Measurements from ENCODE around the gene NRG2.

NRG2 gene

GRCh38 chr5:139852696-139853095 is 190.4 kb downstream of the NRG2 start:
- ATAC-seq: no peak

GRCh38 chr5:139851558-139851957 is 191.5 kb downstream of the NRG2 start:
- no peak for ATAC-seq

- no peak for ATAC-seq
Measured at GRCh38 chr5:139850423-139851016, 192.6 kb downstream of the NRG2 start.

- ATAC-seq: no peak
Measured at GRCh38 chr5:139849942-139850341, 193.2 kb downstream of the NRG2 start.

GRCh38 chr5:139849501-139849900 is 193.6 kb downstream of the NRG2 start:
- no peak for ATAC-seq

GRCh38 chr5:139848508-139849100 is 194.5 kb downstream of the NRG2 start:
- peak; percentile 2 to 7 for ATAC-seq

- peak; percentile 85 to 88 for ATAC-seq
Measured at GRCh38 chr5:139847790-139848507, 195.2 kb downstream of the NRG2 start.

- no peak for ATAC-seq
Measured at GRCh38 chr5:139847091-139847490, 196.0 kb downstream of the NRG2 start.

- no peak for ATAC-seq
Measured at GRCh38 chr5:139845846-139846681, 197.0 kb downstream of the NRG2 start.

- ATAC-seq: peak in 1 of 2 donors; percentile 24
Measured at GRCh38 chr5:139844472-139845145, 198.5 kb downstream of the NRG2 start.

- ATAC-seq: no peak
Measured at GRCh38 chr5:139843991-139844390, 199.1 kb downstream of the NRG2 start.

- no peak for ATAC-seq
Measured at GRCh38 chr5:139842321-139842720, 200.8 kb downstream of the NRG2 start.

- no peak for ATAC-seq
Measured at GRCh38 chr5:139841549-139841948, 201.6 kb downstream of the NRG2 start.

GRCh38 chr5:139839918-139840317 is 203.2 kb downstream of the NRG2 start:
- no peak for ATAC-seq

GRCh38 chr5:139839232-139839815 is 203.8 kb downstream of the NRG2 start:
- no peak for ATAC-seq

- ATAC-seq: no peak
Measured at GRCh38 chr5:139838381-139839197, 204.5 kb downstream of the NRG2 start.

GRCh38 chr5:139837711-139838380 is 205.3 kb downstream of the NRG2 start:
- no peak for ATAC-seq

GRCh38 chr5:139836469-139837208 is 206.5 kb downstream of the NRG2 start:
- ATAC-seq: no peak

- ATAC-seq: no peak
Measured at GRCh38 chr5:139835656-139836055, 207.4 kb downstream of the NRG2 start.

GRCh38 chr5:139833525-139833924 is 209.6 kb downstream of the NRG2 start:
- no peak for ATAC-seq
